Vagina (tissue), 2 donors: ENCODE results near the gene PIP5K1B.

Experiments
- POLR2A ChIP-seq, 2 donors: fragments of 450-650 bp; IDR thresholded peaks; one replicate each; pipeline ENCODE4 v1.6.1; 2017; ENCODE audit warnings: antibody characterized with exemption in 2 of 2, mild to moderate bottlenecking in 2 of 2, moderate library complexity in 2 of 2
- POLR2AphosphoS5 ChIP-seq, 2 donors: sonication (generic); formaldehyde crosslinking; IDR thresholded peaks; one replicate each; pipeline ENCODE4 v1.9.0; 2017; ENCODE audit warnings: antibody characterized with exemption in 2 of 2, mild to moderate bottlenecking in 2 of 2, low read depth in 1 of 2; ENCODE audit not compliant: insufficient read depth in 1 of 2

GRCh38 chr9:68778635-68779034, 73.6 kb downstream of the PIP5K1B start:
- TF ChIP-seq POLR2A (IDR thresholded peaks at IDR 0.05) (no peak), POLR2AphosphoS5 (IDR thresholded peaks at IDR 0.05; ENCODE audit: insufficient read depth in 1 of 2, low read depth in 1 of 2) (no peak)
